ENCODE data around the gene TMEM141.
"Not testable (repeated sequence)": the region's sequence is repeated elsewhere in the genome, so short reads cannot be mapped to it uniquely, and the experiment has no call there.

The TMEM141 gene

GRCh38 chr9:136796238-136796774 is 5.2 kb downstream of the TMEM141 start, which contains the start of gene CCDC183:
Gene CCDC183 (plus strand): TSS chr9:136796338. CDS start chr9:136796398, 60 bp downstream.
- TF ChIP-seq CTCF (IDR thresholded peaks at IDR 0.05; ENCODE audit: low read depth, low read length), result no peak
- DNase-seq (ENCODE audit: low read depth in 2 of 2), result no peak
- no peak within 1 kb of the TSS for H3K4me3 ChIP-seq (replicated peaks in 1 of 2; ENCODE audit: low read depth in 2 of 2, low read length in 2 of 2)

- DNase-seq (ENCODE audit: low read depth in 2 of 2), result peak in 1 of 2 donors; percentile 84
- not testable (repeated sequence) for H3K4me3 ChIP-seq (replicated peaks in 1 of 2; ENCODE audit: low read depth in 2 of 2, low read length in 2 of 2)
These were observed 5.7 kb downstream of the TMEM141 start for GRCh38 chr9:136796775-136797347.

GRCh38 chr9:136798708-136799078 is 7.5 kb downstream of the TMEM141 start:
- no peak for DNase-seq (ENCODE audit: low read depth in 2 of 2)
- TF ChIP-seq CTCF (IDR thresholded peaks at IDR 0.05; ENCODE audit: low read depth, low read length), result no peak

GRCh38 chr9:136799079-136799853 is 8.1 kb downstream of the TMEM141 start:
- no peak for DNase-seq (ENCODE audit: low read depth in 2 of 2)
- no peak for TF ChIP-seq CTCF (IDR thresholded peaks at IDR 0.05; ENCODE audit: low read depth, low read length)
- H3K4me3 ChIP-seq (replicated peaks in 1 of 2; ENCODE audit: low read depth in 2 of 2, low read length in 2 of 2), result peak overlapping the region in 1 of 2 donors; percentile 4

More at GRCh38 chr9:136798708-136799078, 7.5 kb downstream of the TMEM141 start:
- no peak overlapping the region for H3K4me3 ChIP-seq (replicated peaks in 1 of 2; ENCODE audit: low read depth in 2 of 2, low read length in 2 of 2)

GRCh38 chr9:136799854-136800657 is 8.9 kb downstream of the TMEM141 start:
- DNase-seq (ENCODE audit: low read depth in 2 of 2), result peak; percentile 40 to 67
- H3K4me3 ChIP-seq (replicated peaks in 1 of 2; ENCODE audit: low read depth in 2 of 2, low read length in 2 of 2), result peak overlapping the region in 1 of 2 donors; percentile 16
- no peak for TF ChIP-seq CTCF (IDR thresholded peaks at IDR 0.05; ENCODE audit: low read depth, low read length)

GRCh38 chr9:136802321-136802720 is 11.2 kb downstream of the TMEM141 start:
- no peak for DNase-seq (ENCODE audit: low read depth in 2 of 2)
- no peak for TF ChIP-seq CTCF (IDR thresholded peaks at IDR 0.05; ENCODE audit: low read depth, low read length)
- no peak overlapping the region for H3K4me3 ChIP-seq (replicated peaks in 1 of 2; ENCODE audit: low read depth in 2 of 2, low read length in 2 of 2)

- not testable (repeated sequence) for DNase-seq (ENCODE audit: low read depth in 2 of 2); H3K4me3 ChIP-seq (replicated peaks in 1 of 2; ENCODE audit: low read depth in 2 of 2, low read length in 2 of 2)
These were observed 11.9 kb downstream of the TMEM141 start for GRCh38 chr9:136803009-136803550.

Data from cardiac fibroblast (primary cell).